H7 (cell line): ENCODE measurements around the gene CDKL1. TPM values are rescaled to one million over a fixed set of nuclear protein-coding genes. Genes with fewer than 3 reads are reported as not detected.

ENCODE experiments used
- DNase-seq: peaks from one replicate; pipeline ENCODE4 v3.0.0; 2012
- H3K27me3 ChIP-seq: 2 replicates; pipeline ENCODE4 v1.6.0; 2011; ENCODE audit warnings: mild to moderate bottlenecking, low read length; ENCODE audit not compliant: control insufficient read depth, insufficient read depth
- H3K36me3 ChIP-seq: replicated peaks from 2 replicates; pipeline ENCODE4 v1.5.1; 2011; ENCODE audit warnings: low read length; ENCODE audit not compliant: control insufficient read depth, insufficient read depth
- H3K4me3 ChIP-seq: 2 replicates; pipeline ENCODE4 v1.5.1; 2011; ENCODE audit warnings: low read depth, mild to moderate bottlenecking, control low read depth, low read length, moderate library complexity; ENCODE audit not compliant: insufficient read depth
- total RNA-seq: library from RNA; depleted of rRNA; stranded (reverse); fragments of >200 nt; shearing (Covaris generic); gene quantifications from 2 replicates; pipeline ENCODE4 v1.2.3, GENCODE V29; 2014

The CDKL1 gene
- total RNA-seq, 1 experiment from 2014 or later: 16.4 TPM

DNA sequence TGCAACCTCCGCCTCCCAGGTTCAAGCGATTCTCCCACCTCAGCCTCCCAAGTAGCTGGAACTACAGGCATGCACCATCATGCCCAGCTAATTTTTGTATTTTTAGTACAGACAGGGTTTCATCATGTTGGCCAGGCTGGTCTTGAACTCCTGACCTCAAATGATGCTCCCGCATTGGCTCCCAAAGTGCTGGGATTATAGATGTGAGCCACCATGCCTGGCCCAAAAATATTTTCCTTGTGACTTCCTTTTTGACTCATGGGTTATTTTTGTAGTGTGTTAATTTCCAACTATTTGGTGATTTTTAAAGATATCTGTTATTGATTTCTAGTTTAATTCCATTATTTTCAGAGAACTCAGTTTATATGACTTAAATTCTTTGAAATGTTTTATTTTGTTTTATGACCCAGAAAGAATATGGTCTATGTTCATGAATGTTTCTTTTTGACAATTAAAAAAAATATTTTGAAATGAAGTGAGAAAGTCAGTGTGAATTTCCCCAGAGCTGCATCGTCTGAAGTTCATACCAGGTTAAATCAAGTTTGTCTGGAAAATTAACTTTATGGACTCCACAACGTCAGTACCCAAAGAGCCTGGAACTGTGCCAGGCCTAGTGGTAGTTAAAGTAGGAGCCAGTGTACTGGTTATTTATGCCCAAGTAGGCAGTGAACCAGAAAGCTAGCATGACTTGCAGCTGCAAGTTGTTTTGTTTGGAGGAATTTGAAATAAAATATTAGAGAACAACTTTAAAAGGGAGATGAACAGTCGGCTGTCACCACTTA, 2.8 kb upstream of the CDKL1 start:
- peaks cover 21% of the 10 kb centered on the region for H3K27me3 ChIP-seq
- DNase-seq: no peak
- no peaks in the 10 kb centered on the region for H3K36me3 ChIP-seq
- H3K4me3 ChIP-seq: no peak overlapping the region

DNA sequence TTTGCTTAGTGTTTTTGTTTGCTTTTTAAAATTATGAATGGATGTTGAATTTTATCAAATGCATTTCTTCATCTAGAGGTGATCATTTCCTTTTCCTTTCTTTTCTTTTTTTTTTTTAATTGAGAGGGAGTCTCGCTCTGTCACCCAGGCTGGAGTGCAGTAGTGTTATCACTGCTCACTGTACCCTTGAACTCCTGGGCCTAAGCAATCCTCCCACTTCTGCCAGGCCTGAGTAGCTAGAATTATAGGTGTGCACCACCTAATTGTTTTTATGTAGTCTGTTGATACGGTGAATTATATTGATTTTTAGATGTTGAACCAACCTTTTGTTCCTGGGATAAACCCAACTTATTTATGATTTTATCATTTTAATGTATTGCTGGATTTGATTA, 1.5 kb upstream of the CDKL1 start:
- no peaks in the 10 kb centered on the region for H3K36me3 ChIP-seq
- no peak overlapping the region for H3K4me3 ChIP-seq
- DNase-seq: no peak
- H3K27me3 ChIP-seq: peaks cover 21% of the 10 kb centered on the region

DNA sequence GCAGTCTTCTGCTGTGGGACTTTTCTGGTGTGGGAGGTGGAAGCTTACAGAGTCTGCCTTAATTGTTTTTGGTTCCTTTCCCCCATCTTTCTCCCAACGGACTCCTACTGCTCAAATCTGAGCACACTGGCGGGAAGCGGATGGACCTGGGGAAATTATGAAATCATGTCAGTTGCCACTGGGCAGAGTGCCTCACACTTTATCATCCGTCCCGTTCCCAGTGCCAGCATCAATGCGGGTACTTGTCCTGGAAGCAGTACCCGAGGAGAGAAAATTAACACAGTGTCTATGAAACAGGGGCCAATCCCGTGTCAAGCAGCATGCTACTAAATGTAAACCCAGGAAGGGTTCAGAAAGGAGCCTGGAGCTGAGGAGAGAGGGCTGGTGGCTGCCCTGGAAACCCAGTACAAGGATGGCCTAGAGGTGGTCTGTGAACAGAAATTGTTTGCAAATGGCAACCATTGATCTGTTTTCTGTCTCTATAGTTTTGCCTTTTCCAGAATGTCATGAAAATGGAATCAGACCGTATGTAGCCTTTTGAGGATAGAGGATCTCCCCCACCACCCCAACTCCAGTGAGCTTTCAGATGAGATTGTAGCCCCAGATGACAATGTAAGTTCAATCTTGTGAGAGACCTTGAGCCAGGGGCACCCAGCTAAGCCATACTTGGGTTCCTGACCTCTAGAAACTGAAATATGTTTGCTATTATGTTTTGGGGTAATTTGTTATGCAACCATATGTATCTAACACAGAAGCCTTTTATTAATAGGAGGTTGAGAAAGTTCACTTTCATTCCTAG, 908 bp upstream of the CDKL1 start:
- peaks cover 21% of the 10 kb centered on the region for H3K27me3 ChIP-seq
- H3K36me3 ChIP-seq: no peaks in the 10 kb centered on the region
- peak; percentile 22 for DNase-seq
- H3K4me3 ChIP-seq: peak overlapping the region; percentile 57

DNA sequence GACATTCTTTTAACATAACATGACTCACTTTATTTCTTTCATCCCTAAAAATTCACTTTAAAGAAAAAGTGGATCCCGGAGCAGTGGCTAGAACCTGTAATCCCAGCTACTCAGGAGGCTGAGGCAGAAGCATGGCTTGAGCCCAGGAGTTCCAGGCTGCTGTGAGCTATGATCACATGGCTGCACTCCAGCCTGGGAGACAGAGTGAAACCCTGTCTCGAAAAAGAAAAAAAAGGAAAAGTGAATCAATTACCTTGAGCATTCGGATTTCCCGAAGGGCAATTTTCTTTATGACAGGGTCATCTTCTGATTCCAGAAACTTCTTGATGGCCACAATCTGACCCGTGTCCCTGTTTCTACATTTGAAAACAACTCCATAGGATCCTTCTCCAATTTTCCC, 1.2 kb downstream of the CDKL1 start:
- peaks cover 21% of the 10 kb centered on the region for H3K27me3 ChIP-seq
- DNase-seq: no peak
- no peaks in the 10 kb centered on the region for H3K36me3 ChIP-seq
- H3K4me3 ChIP-seq: no peak overlapping the region

DNA sequence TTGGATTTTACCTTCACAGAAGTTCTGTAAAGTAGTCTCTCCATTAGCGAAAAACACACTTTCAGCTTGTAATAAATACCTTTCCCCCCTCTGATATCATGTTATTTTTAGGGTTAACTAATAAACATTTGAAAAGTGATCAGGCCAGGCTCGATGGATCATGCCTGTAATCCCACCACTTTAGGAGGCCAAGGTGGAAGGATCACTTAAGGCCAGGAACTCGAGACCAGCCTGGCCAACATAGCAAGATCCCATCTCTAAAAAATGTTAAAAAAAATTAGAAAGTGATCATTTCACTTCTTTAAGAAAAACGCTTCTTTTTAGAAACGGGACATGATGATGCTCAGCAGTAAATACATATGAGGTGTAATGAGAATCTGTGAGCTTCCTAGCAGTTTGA, 2.0 kb downstream of the CDKL1 start:
- Histone ChIP-seq H3K27me3 (peaks cover 21% of the 10 kb centered on the region), H3K4me3 (no peak overlapping the region), H3K36me3 (no peaks in the 10 kb centered on the region)
- DNase-seq: no peak

DNA sequence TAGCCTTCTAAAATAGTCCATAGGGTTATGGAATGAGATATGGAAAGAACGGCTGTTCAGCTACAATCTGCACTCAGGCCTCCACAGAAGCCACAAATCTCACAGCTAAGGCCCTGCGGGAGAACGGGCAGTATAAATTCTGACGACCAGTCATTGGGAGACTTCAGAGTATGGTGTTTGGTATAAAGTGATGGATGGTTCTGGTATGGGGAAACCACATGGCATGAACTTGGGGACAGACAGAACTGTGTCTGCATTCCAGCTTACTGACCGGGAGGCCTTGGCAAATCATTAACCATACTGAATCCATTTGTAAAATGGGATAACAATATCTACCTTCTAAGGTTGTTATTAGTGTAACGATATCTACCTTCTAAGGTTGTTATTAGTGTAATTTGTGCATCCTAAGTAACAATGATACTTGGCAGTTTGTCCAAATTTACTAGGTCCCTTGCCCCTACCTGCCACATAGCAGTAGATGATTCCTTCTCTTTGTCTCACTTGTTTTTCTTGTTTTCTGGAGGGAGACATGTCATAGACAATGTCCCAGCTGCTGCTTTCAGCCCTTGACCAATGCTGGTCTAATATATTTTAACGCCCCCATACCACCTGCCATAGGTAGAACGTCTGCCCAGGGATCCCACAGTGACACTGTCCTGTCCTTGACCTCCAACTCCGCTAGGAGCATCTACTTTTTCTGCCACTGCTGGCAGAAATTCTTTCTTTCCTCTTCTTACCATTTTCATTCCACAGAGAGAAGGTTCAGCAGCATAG, 6.8 kb downstream of the CDKL1 start:
- DNase-seq: no peak
- Histone ChIP-seq H3K4me3 (no peak overlapping the region), H3K27me3 (no peaks in the 10 kb centered on the region), H3K36me3 (no peaks in the 10 kb centered on the region)

DNA sequence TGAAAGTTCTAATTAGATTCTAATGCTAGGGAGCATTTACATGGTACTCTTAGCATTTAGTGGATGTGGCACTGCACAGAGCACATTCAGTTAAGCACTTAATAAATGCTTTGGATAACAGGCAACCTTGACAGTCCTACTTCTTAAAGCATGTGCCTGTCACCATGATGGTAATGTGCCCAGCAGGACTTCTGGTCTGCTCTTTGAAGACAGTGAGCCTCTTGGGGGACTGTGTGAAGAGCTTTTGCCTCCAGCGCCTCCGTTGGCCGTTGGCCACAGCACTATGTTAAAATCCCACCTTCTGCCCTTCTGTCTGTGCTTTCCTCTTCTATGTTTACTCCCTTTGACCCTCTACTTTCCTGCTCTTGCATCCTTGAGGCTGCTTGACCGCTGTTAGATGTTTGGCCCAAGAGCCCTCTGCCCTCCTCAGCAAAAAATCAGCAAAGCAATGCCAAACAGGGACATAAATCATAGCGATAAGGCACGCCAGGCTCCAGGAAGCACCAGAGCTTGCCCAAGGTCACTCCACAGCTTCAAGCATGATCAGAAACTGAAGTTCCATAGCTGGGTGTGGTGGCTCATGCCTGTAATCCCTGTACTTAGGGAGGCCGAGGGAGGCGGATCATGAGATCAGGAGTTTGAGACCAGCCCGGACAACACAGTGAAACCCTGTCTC, 8.3 kb downstream of the CDKL1 start:
- no peaks in the 10 kb centered on the region for H3K36me3 ChIP-seq
- no peak overlapping the region for H3K4me3 ChIP-seq
- no peaks in the 10 kb centered on the region for H3K27me3 ChIP-seq
- DNase-seq: peak; percentile 52

DNA sequence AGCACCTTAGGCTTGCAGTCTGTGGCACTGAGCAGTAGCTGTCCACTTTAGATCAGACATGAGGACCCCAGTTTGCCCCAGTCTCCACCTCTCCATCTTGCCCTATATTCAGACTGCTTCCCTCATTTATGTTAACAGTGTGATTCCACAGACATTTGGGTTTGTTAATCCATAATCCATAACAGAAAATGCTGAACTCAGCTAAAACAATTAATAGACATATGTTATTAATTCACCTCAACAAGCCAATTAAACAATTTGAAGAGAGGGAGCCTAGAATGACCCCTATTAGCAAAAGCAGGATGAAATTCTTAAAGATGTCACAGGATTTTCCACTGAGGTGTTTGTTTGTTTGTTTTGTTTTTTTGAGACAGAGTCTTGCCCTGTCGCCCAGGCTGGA, 9.1 kb downstream of the CDKL1 start:
- H3K4me3 ChIP-seq: no peak overlapping the region
- no peak for DNase-seq
- no peaks in the 10 kb centered on the region for H3K36me3 ChIP-seq
- no peaks in the 10 kb centered on the region for H3K27me3 ChIP-seq

DNA sequence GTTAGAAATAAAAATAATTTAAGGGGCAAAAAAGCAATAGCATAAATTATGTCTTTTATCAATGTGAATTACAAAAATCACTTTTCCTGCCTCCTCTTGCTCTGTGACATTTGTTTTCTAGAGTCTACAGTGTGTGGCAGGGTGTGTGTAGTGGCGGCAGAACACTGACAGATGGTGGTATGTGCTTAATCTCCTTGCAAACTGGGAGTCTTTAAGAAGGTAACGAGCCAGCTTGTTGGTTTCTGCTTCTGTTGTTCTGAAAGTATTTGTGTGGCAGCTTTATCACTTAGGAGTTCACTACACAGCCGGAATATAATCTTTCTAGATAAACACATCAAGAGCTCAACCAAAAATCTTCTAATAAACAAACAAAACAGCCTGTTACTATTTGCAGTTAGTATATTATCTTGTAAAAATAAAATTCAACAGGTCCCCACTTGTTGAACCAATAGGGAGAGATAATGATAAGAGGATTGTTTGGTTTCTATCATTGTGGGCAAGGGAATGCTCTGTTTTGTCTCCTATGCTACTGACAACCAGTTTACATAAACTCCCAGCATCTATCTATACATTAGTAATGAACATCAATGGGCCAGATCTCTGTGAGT, 13.0 kb downstream of the CDKL1 start:
- DNase-seq: peak; percentile 18
- Histone ChIP-seq H3K36me3 (no peaks in the 10 kb centered on the region), H3K4me3 (no peak overlapping the region)

DNA sequence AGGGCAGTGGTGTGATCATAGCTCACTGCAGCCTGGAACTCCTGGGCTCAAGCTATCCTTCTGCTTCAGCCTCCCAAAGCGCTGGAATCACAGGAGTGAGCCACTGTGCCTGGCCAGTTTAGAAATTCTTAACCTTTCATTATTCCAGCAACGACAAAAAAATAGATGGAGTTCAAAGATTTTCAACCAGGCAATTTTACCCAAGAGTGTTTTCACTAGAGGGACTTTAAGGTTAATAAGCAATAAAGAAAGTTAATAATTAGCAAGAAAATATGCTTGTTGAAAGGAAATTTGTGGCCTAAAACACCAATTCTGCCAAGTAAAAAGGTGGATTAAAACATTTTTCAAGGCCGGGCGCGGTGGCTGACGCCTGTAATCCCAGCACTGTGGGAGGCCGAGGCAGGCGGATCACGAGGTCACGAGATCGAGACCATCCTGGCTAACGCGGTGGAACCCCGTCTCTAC, 14.8 kb downstream of the CDKL1 start:
- no peak for DNase-seq
- Histone ChIP-seq H3K4me3 (no peak overlapping the region), H3K36me3 (no peaks in the 10 kb centered on the region), H3K27me3 (no peaks in the 10 kb centered on the region)

More for the DNA sequence above, 13.0 kb downstream of the CDKL1 start:
- no peaks in the 10 kb centered on the region for H3K27me3 ChIP-seq

DNA sequence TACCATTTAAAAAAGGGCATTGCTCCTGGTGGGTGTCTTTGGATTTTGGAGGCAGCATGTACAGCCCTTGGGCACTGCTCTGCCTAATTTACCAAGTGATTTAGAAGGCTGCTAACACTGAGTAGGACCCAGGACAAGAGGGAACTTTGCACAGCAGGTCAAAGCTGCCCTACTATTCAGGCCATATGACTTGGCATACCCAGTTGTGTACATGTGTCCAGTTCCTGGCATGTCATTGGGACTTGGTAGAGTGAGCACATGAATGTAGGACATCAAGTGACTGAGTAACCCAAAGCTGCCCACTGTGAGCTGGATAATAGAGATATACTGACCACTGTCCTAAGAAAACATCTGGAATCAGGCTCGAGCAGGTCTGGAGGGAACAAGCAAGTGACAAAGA, 15.7 kb downstream of the CDKL1 start:
- no peaks in the 10 kb centered on the region for H3K36me3 ChIP-seq
- H3K4me3 ChIP-seq: no peak overlapping the region
- no peak for DNase-seq
- no peaks in the 10 kb centered on the region for H3K27me3 ChIP-seq

DNA sequence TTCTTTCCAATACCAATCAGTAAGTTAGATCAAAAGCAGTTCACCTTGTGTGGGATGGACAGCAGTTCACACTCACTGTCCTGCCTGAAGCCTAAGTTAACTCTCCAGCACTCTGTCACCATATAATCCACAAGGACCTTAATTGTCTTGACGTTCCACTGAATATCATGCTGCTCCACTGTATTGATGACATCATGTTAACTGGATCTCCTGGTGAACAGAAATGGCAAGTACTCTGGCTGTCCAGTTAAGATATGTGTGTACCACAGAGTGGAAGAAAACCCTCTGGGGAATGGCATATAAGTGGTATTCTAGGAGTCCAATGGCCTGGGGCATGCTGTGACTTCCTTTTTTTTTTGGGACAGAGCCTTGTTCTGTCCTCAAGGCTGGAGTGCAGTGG, 16.2 kb downstream of the CDKL1 start:
- no peak for DNase-seq
- H3K4me3 ChIP-seq: no peak overlapping the region
- H3K36me3 ChIP-seq: no peaks in the 10 kb centered on the region
- no peaks in the 10 kb centered on the region for H3K27me3 ChIP-seq

DNA sequence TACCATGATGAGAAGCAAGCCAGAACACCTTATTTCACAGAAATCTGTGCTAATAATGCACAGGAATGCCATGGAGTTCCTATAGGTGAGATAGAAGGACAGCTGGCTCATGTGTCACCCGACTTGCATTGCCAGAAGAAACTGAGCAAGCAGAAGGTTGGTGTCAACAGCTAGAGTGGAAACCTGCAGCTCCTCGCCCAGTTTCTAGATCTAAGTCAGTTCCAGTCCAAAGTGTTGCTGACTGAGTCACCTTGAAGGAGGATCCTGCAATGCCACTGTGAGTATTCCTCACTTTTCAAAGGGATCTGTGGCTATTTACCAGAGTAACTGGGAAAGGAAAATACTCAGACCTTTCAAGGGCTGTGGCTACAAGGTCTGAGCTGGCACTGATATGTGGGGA, 17.1 kb downstream of the CDKL1 start:
- Histone ChIP-seq H3K27me3 (no peaks in the 10 kb centered on the region), H3K4me3 (no peak overlapping the region), H3K36me3 (no peaks in the 10 kb centered on the region)
- no peak for DNase-seq

DNA sequence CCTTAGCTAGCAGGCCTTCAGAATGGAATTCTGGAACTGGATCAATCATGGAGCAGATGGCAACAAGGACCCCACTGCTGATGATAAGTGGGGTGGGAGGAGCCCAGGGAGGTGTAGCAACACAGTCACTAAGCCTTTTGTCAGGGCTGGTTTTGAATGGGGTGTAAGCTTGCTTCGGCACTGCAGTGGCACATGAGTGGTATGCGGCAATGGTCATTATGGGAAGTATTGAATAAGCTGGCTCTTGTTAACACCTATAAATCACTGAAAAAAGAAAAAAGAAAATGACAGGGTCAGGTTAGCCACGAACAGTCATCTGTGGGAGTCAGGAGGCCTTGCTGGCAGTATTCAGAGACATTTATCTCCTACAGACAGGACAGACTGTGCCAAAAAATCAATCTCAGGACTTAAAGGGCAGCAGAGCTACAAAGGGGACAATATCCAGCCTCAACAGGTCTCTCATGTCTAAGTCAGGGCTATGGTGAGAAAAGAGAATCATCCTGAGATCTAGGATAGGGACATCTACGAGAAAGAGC, 19.1 kb downstream of the CDKL1 start:
- H3K4me3 ChIP-seq: no peak overlapping the region
- H3K27me3 ChIP-seq: no peaks in the 10 kb centered on the region
- H3K36me3 ChIP-seq: no peaks in the 10 kb centered on the region
- no peak for DNase-seq
